Astrocyte (in vitro differentiated cells and primary cell): ENCODE measurements around the gene ITPRIPL2.

Experiments
- EZH2 ChIP-seq: IDR thresholded peaks from 2 replicates; pipeline ENCODE4 v1.6.1; 2012; ENCODE audit warnings: mild to moderate bottlenecking, low read length, inconsistent platforms; ENCODE audit not compliant: insufficient read depth
- TF ChIP-seq, protein P1 (sequence below): IDR thresholded peaks from 2 replicates; pipeline ENCODE4 v1.5.1; 2011; ENCODE audit warnings: low read depth, mild to moderate bottlenecking, inconsistent platforms, low read length, moderate library complexity; ENCODE audit not compliant: insufficient read depth

- TF ChIP-seq, protein P1, sequence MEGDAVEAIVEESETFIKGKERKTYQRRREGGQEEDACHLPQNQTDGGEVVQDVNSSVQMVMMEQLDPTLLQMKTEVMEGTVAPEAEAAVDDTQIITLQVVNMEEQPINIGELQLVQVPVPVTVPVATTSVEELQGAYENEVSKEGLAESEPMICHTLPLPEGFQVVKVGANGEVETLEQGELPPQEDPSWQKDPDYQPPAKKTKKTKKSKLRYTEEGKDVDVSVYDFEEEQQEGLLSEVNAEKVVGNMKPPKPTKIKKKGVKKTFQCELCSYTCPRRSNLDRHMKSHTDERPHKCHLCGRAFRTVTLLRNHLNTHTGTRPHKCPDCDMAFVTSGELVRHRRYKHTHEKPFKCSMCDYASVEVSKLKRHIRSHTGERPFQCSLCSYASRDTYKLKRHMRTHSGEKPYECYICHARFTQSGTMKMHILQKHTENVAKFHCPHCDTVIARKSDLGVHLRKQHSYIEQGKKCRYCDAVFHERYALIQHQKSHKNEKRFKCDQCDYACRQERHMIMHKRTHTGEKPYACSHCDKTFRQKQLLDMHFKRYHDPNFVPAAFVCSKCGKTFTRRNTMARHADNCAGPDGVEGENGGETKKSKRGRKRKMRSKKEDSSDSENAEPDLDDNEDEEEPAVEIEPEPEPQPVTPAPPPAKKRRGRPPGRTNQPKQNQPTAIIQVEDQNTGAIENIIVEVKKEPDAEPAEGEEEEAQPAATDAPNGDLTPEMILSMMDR, result no peak
- no peak for TF ChIP-seq EZH2
Measured at GRCh38 chr16:19139436-19140091, 25.8 kb downstream of the ITPRIPL2 start.
